Fibroblast of peridontal ligament (primary cell): ENCODE measurements around the gene MSGN1.

Source experiments
- DNase-seq: peaks from one replicate; pipeline ENCODE4 v3.0.0-alpha.2; 2010; ENCODE audit errors: extremely low read depth

The MSGN1 gene, protein sequence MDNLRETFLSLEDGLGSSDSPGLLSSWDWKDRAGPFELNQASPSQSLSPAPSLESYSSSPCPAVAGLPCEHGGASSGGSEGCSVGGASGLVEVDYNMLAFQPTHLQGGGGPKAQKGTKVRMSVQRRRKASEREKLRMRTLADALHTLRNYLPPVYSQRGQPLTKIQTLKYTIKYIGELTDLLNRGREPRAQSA

DNA sequence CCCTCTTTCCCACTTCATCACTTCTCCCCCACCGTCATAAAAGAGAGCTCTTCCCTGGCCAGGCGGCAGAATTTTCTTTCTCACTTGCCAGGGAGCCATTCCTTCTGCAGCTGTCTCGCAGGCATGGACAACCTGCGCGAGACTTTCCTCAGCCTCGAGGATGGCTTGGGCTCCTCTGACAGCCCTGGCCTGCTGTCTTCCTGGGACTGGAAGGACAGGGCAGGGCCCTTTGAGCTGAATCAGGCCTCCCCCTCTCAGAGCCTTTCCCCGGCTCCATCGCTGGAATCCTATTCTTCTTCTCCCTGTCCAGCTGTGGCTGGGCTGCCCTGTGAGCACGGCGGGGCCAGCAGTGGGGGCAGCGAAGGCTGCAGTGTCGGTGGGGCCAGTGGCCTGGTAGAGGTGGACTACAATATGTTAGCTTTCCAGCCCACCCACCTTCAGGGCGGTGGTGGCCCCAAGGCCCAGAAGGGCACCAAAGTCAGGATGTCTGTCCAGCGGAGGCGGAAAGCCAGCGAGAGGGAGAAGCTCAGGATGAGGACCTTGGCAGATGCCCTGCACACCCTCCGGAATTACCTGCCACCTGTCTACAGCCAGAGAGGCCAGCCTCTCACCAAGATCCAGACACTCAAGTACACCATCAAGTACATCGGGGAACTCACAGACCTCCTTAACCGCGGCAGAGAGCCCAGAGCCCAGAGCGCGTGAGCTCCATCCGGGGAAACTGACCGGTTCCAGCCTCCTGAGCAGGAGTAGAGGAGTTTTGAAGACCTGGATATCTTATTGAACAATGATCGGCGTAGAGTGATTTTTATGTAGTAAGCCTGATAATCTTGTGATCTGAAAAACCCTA lies at the start of gene MSGN1:
MSGN1 (plus strand) TSS at position 65 of the 850 bp plus-strand sequence; CDS start at position 124, 59 bp downstream.
- no peak for DNase-seq

GRCh38 chr2:17768894-17769293 lies 47.4 kb upstream of the MSGN1 start:
- no peak for DNase-seq

GRCh38 chr2:17771956-17772355 lies 44.3 kb upstream of the MSGN1 start:
- no peak for DNase-seq

DNA sequence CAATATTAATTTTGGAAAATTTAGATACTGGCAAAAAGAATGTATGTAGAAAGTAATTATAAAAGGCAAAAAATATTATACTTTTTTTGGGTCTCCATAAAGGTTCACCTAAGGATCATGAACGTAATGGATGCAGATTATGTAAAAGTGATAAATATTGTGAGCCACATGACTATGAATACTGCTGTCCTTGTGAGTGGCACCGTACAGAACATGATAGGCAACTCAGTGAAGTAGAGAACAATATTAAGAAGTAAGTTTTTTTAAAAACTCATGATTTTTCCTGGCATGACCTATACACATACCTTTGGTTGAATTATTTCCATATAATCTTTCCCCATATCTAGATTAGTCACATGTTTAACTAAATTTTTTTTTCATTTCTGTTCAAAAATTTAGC lies 43.7 kb upstream of the MSGN1 start:
- no peak for DNase-seq

GRCh38 chr2:17780546-17780945 lies 35.7 kb upstream of the MSGN1 start:
- peak; percentile 41 for DNase-seq

- no peak for DNase-seq
Measured at GRCh38 chr2:17781482-17781881, 34.8 kb upstream of the MSGN1 start.

DNA sequence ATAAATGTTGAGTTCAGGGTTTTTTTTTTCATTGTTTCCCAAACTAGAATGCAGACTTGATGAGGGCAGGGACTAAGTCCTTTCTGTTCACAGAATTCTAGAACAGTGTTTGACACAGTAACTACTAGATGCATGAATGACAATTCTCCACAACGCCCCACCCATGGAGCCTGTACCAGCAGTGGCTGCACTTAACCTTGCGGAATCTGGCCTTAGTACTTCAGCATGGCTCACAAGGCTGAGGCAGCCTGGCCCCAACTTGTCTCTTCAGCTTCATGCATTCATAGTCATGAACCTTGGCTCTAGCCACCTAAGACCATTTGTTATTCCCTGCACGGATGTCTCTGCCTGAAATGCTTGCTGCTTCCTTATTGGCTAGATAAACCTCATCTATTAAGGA lies 29.5 kb upstream of the MSGN1 start:
- no peak for DNase-seq

DNA sequence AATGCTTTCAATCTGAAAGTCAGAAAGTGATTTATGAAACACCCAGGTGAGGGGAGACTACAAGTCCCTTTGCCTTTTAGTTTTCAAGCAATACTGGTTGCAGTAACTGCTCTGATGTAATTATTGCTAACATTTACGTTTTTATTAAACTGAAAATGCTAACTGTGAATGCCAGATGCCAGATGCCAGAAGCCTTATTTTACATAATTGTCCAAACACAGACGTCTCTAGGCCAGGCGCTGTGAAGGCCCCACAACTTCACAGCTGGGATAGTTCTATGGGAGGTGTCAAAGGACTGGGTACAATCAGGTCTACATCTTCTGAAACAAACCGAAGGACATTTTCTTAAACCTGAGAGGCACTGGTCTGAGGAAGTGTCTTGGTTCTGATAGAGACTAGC lies 27.5 kb upstream of the MSGN1 start:
- DNase-seq = no peak

DNA sequence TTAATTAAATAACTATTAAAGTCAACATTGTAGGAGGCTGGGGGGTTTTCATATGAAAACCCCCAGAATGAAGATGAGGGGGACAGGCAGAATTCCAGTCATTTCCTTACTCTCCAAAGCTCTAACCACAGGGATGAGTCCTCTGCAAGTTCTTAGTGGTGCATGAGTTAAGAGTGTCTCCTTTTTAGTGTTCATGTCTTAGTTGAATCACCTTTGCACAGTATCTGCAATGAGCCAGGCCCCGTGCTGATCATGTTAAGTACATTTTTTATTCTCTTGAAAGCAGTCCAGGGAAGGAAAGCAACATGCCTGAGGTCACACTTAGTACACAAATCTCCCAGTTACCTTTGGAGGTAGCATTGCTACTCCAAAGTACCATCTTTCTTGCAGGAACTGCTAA lies 25.7 kb upstream of the MSGN1 start:
- no peak for DNase-seq

- DNase-seq = peak; percentile 97
Measured at GRCh38 chr2:17791121-17791816, 25.0 kb upstream of the MSGN1 start.

- no peak for DNase-seq
Measured at GRCh38 chr2:17791817-17792130, 24.5 kb upstream of the MSGN1 start.

- peak; percentile 65 for DNase-seq
Measured at GRCh38 chr2:17792515-17792914, 23.7 kb upstream of the MSGN1 start.

DNA sequence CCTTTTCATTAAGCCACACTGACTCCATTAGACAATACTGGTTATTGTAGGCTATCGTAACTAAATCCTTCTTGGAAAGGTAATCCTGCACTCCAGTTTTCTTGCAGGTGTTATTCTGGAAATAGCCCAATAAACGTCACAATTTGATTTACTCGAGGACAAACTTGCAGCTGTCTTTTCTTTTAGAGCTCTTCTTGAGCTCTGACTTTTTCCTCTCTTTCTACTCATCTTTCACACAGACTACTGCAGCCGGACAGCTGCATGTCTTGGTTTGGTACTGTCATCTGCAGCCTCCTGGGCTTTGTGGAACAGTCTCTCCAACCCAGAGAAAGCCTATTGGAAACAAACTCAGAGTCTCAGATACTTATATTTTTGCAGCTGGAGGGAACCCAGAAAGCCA lies 23.0 kb upstream of the MSGN1 start:
- DNase-seq = no peak

DNA sequence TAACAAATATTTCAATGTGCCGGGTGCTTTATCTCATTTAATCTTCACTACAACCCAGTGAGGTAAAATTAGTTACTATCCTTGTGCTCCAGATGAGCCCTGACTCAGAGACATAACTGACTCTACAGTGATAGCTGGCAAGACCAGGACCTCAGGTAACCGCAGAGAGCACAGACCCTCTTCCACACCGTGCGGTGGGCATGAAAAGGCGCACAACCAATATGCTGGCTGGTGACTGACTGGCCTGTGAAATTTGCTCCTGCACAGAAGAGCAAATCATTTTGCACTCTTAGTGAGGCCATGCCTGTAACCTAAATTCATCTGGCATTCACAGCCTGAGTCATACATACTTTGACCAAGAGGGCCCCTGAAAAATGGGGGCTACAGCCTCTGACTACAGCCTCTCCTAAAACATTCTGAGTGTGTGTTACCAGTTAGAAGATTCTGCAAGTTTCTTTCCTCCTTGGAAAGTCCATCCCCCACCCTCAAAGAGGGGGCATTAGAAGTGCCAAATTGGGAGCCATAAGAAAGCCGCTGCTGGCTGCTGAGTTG lies 22.4 kb upstream of the MSGN1 start:
- peak; percentile 36 for DNase-seq

- no peak for DNase-seq
Measured at GRCh38 chr2:17795309-17795708, 21.0 kb upstream of the MSGN1 start.

GRCh38 chr2:17798338-17798737 lies 17.9 kb upstream of the MSGN1 start:
- no peak for DNase-seq

GRCh38 chr2:17799301-17800120 lies 16.7 kb upstream of the MSGN1 start:
- no peak for DNase-seq

GRCh38 chr2:17800219-17800618 lies 16.0 kb upstream of the MSGN1 start:
- DNase-seq = no peak

DNA sequence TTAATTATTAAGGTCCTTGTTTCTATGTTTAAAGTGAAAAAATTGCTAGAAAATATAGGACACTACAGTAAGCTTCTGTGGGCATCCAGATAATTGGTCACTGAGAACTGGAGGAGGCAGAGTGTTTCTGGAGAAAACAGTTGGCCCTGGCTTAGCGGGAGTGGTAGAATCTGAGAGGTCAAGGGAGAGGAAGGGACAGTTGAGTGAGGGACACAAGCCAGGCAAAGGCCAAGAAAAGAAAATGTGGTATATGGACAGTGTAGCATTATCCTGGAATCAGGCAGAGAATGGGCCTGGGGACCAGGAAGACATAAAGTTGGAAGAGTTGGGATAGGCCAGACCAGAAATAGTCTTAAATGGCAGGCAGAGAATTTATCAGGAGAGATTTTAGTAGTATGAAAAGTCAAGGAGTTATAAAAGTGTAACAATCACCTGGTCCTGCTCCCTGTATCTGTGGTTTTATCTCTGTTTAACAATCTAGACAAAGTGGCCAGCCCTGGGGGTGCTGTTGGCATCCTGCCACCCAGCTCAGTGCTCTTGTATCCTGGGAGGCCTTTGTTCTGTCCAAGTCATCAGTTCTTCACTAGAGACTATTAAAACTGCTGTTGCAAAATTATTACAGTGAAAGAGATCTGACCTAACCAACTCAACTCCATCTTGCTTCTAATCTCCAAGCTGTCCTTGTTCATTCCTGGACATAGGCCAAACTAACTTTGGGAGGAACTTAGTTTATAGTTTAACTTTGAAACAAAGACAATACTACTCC lies 15.4 kb upstream of the MSGN1 start:
- DNase-seq = no peak

DNA sequence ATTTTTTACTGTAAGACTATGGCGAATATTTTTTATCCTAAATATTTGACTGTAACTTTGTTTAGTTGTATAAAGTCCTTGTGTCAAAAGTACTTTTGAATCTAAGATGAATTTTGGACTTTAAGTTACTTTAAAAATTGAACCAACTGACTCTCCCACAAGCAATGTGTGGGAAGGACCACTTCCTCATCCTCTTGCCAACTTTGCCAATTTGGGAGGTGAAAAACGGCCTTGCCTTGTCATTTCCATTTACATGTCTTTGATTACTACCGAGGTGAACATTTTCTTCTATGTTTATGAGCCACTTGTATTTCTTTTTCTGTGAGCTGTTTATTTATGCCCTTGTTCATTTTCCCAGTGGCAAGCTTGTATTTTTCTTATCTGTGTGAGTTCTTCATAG lies 12.8 kb upstream of the MSGN1 start:
- DNase-seq = no peak

DNA sequence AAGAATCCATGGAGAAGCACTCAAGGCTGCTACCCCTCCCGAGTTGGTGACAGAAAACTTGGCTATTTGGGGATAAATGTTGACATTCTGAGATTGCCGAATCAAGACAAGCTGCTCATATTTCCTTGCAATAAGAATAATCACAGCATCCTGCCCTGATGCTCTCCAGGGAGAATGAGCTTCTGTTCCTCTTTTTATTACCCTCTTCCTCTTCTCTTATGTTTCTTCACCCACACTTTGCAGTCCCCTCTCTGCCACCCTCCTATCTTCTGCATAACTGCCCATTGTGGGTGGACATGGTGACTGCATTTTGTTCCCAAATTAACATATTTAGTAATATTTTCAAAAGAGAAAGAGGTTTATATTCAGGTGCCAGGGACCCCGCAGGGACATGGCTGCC lies 11.9 kb upstream of the MSGN1 start:
- no peak for DNase-seq
